H1 (cell line): ENCODE measurements around the gene VWF. TPM values are rescaled to one million over a fixed set of nuclear protein-coding genes. Genes with fewer than 3 reads are reported as not detected.

ENCODE experiments used
- CTCF ChIA-PET: fragments of 300-600 bp; sonication (Branson Sonifier 250); formaldehyde crosslinking; loops from one replicate; lab custom pipeline; 2021; ENCODE audit not compliant: partially characterized antibody; lab: Charles Lee
- POLR2A ChIA-PET: fragments of 300-600 bp; sonication (Branson Sonifier 250); formaldehyde crosslinking; loops from one replicate; lab custom pipeline; 2021; ENCODE audit warnings: inconsistent platforms; ENCODE audit not compliant: partially characterized antibody; lab: Charles Lee
- DNase-seq, 2 experiments: peaks; one replicate each; pipeline versions ENCODE4 v3.0.0 to v3.0.0-alpha.2; 2010 to 2022; ENCODE audit warnings: low spot score in 2 of 2, low read depth in 1 of 2, mixed read lengths in 1 of 2
- FAIRE-seq: peaks from 2 replicates; lab custom pipeline; 2011; peaks lifted over from hg19 to GRCh38; lab: Jason Lieb, UNC
- H2AFZ ChIP-seq: 2 replicates; pipeline ENCODE4 v1.8.1; 2012; ENCODE audit warnings: low read length, inconsistent platforms
- H2AK5ac ChIP-seq: 2 replicates; pipeline ENCODE4 v1.6.1; 2013; ENCODE audit warnings: low read depth, low read length
- H2BK120ac ChIP-seq: replicated peaks from 2 replicates; pipeline ENCODE3; 2013; ENCODE audit warnings: low read depth, low read length, inconsistent platforms
- H2BK12ac ChIP-seq: 2 replicates; pipeline ENCODE4 v1.6.1; 2013; ENCODE audit warnings: low read depth, low read length
- H2BK15ac ChIP-seq: 2 replicates; pipeline ENCODE4 v1.6.1; 2013; ENCODE audit warnings: low read length
- H2BK20ac ChIP-seq: 2 replicates; pipeline ENCODE4 v1.6.1; 2013; ENCODE audit warnings: low read length
- H2BK5ac ChIP-seq: 2 replicates; pipeline ENCODE4 v1.6.1; 2013; ENCODE audit warnings: low read depth, low read length
- H3K14ac ChIP-seq: 2 replicates; pipeline ENCODE4 v1.6.1; 2013; ENCODE audit warnings: inconsistent platforms; ENCODE audit not compliant: insufficient read length
- H3K18ac ChIP-seq: 2 replicates; pipeline ENCODE4 v1.6.1; 2013; ENCODE audit warnings: low read length; ENCODE audit errors: extremely low read depth
- H3K23ac ChIP-seq: 2 replicates; pipeline ENCODE4 v1.6.1; 2013; ENCODE audit warnings: inconsistent platforms; ENCODE audit not compliant: insufficient read length
- H3K23me2 ChIP-seq: 2 replicates; pipeline ENCODE4 v1.6.1; 2013; ENCODE audit warnings: low read depth, low read length
- H3K27ac ChIP-seq: 2 replicates; pipeline ENCODE4 v1.6.1; 2011; ENCODE audit warnings: low read depth, low read length, inconsistent platforms
- H3K27me3 ChIP-seq, 4 experiments: replicated peaks in 1 of 4; 1 replicate in 1 of 4; 2 replicates in 3 of 4; pipeline versions ENCODE4 v1.6.1 to v1.8.1; 2011 to 2013; ENCODE audit warnings: low read length in 3 of 4, mild to moderate bottlenecking in 3 of 4, inconsistent platforms in 2 of 4, mixed read lengths in 2 of 4, moderate library complexity in 1 of 4; ENCODE audit not compliant: control insufficient read depth in 3 of 4, insufficient read depth in 3 of 4; ENCODE audit errors: extremely low read depth in 1 of 4
- H3K36me3 ChIP-seq, 4 experiments: 2 replicates each; pipeline versions ENCODE4 v1.6.1 to v1.8.1; 2011 to 2013; ENCODE audit warnings: mild to moderate bottlenecking in 4 of 4, low read length in 3 of 4, moderate library complexity in 2 of 4, control low read depth in 1 of 4, inconsistent platforms in 1 of 4; ENCODE audit not compliant: insufficient read depth in 4 of 4, control insufficient read depth in 2 of 4
- H3K4ac ChIP-seq: replicated peaks from 2 replicates; pipeline ENCODE3; 2013; ENCODE audit warnings: low read length, low read depth, mixed read lengths, inconsistent platforms; ENCODE audit not compliant: insufficient read length
- H3K4me1 ChIP-seq, 4 experiments: replicated peaks in 1 of 4; 1 replicate in 1 of 4; 2 replicates in 3 of 4; pipeline versions ENCODE4 v1.6.1 to v1.8.1; 2011 to 2013; ENCODE audit warnings: low read length in 3 of 4, inconsistent platforms in 2 of 4, mixed read lengths in 1 of 4; ENCODE audit not compliant: insufficient read depth in 4 of 4, control insufficient read depth in 3 of 4
- H3K4me2 ChIP-seq, 2 experiments: 2 replicates each; pipeline versions ENCODE4 v1.6.1 to v1.8.1; 2011 to 2013; ENCODE audit warnings: low read depth in 2 of 2, low read length in 2 of 2, control low read depth in 1 of 2, inconsistent platforms in 1 of 2, mild to moderate bottlenecking in 1 of 2; ENCODE audit not compliant: insufficient read depth in 1 of 2
- H3K4me3 ChIP-seq, 4 experiments: fragments of 200-600, 300-600 bp in 1 of 4; sonication (generic), shearing (Covaris generic), sonication (Bioruptor Twin) in 1 of 4; 2 replicates each; pipeline versions ENCODE4 v1.5.1 to v1.8.1; 2011 to 2016; ENCODE audit warnings: low read length in 4 of 4, low read depth in 3 of 4, control low read depth in 2 of 4, inconsistent platforms in 2 of 4, mild to moderate bottlenecking in 2 of 4, mixed read lengths in 1 of 4, moderate library complexity in 1 of 4; ENCODE audit not compliant: insufficient read depth in 2 of 4; ENCODE audit errors: extremely low read depth in 1 of 4
- H3K56ac ChIP-seq: replicated peaks from 2 replicates; pipeline ENCODE3; 2013; ENCODE audit warnings: low read depth, mild to moderate bottlenecking, mixed read lengths, low read length, inconsistent platforms; ENCODE audit not compliant: insufficient read length
- H3K79me1 ChIP-seq: 2 replicates; pipeline ENCODE4 v1.6.1; 2013; ENCODE audit warnings: low read depth, low read length, control low read depth
- H3K79me2 ChIP-seq, 2 experiments: 2 replicates each; pipeline versions ENCODE4 v1.6.1 to v1.8.1; 2012 to 2013; ENCODE audit warnings: low read length in 2 of 2, mild to moderate bottlenecking in 2 of 2, inconsistent platforms in 1 of 2; ENCODE audit not compliant: insufficient read depth in 2 of 2, control insufficient read depth in 1 of 2
- H3K9ac ChIP-seq, 4 experiments: replicated peaks in 1 of 4; 1 replicate in 1 of 4; 2 replicates in 3 of 4; pipeline versions ENCODE4 v1.6.1 to v1.8.1; 2011 to 2013; ENCODE audit warnings: low read depth in 3 of 4, low read length in 3 of 4, control low read depth in 2 of 4, mild to moderate bottlenecking in 2 of 4, moderate library complexity in 2 of 4, inconsistent platforms in 1 of 4; ENCODE audit errors: extremely low read depth in 1 of 4
- H3K9me3 ChIP-seq, 2 experiments: 2 replicates each; pipeline versions ENCODE4 v1.6.1 to v1.8.1; 2012 to 2013; ENCODE audit warnings: mild to moderate bottlenecking in 2 of 2, moderate library complexity in 2 of 2, control low read depth in 1 of 2, inconsistent platforms in 1 of 2, low read depth in 1 of 2, low read length in 1 of 2, mixed read lengths in 1 of 2; ENCODE audit not compliant: insufficient read depth in 2 of 2
- H4K20me1 ChIP-seq, 2 experiments: replicated peaks in 1 of 2; 2 replicates each; pipeline versions ENCODE3 to v1.8.1; 2011 to 2013; ENCODE audit warnings: inconsistent platforms in 2 of 2, low read length in 2 of 2, mild to moderate bottlenecking in 1 of 2; ENCODE audit not compliant: insufficient read depth in 2 of 2, control insufficient read depth in 1 of 2
- H4K5ac ChIP-seq: 2 replicates; pipeline ENCODE4 v1.6.1; 2013; ENCODE audit warnings: low read length, low read depth, mixed read lengths, inconsistent platforms; ENCODE audit not compliant: insufficient read length
- H4K8ac ChIP-seq: 2 replicates; pipeline ENCODE4 v1.8.0; 2013; ENCODE audit warnings: mild to moderate bottlenecking, moderate library complexity, low read length, inconsistent platforms; ENCODE audit not compliant: insufficient read depth; ENCODE audit errors: extremely low read depth
- H4K91ac ChIP-seq: replicated peaks from 2 replicates; pipeline ENCODE3; 2013; ENCODE audit warnings: low read length, mixed read lengths, inconsistent platforms; ENCODE audit not compliant: insufficient read length
- RBBP5 ChIP-seq: IDR thresholded peaks from 2 replicates; pipeline ENCODE4 v1.7.1; 2012; ENCODE audit warnings: low read depth, mild to moderate bottlenecking, inconsistent platforms, low read length, moderate library complexity, borderline replicate concordance
- RFX5 ChIP-seq: IDR thresholded peaks from 2 replicates; pipeline ENCODE4 v1.6.1; 2011; ENCODE audit warnings: low read depth, low read length, improper control_type of control experiment, borderline replicate concordance
- SUZ12 ChIP-seq: fragments of 200-600 bp; sonication (generic); IDR thresholded peaks from 2 replicates; pipeline ENCODE4 v1.6.1; 2012; ENCODE audit warnings: mild to moderate bottlenecking, inconsistent platforms, low read length, moderate library complexity, mixed read lengths
- WGBS, 2 experiments: shearing (Covaris generic) in 1 of 2; methylation state at CpG; one replicate each; pipeline versions ENCODE4 v1.1.6 to v1.1.7; 2013 to 2015; ENCODE audit warnings: low lambda C conversion rate in 2 of 2, mixed read lengths in 2 of 2, inconsistent platforms in 1 of 2, low coverage in 1 of 2, missing lambda C conversion rate in 1 of 2; ENCODE audit not compliant: insufficient replicate concordance in 2 of 2, insufficient coverage in 1 of 2, insufficient read length in 1 of 2; ENCODE audit errors: extremely low coverage in 1 of 2, missing lambda C conversion rate in 1 of 2; 5-methylcytosine and 5-hydroxymethylcytosine counted together
- polyA plus RNA-seq, 7 experiments: library from polyadenylated mRNA; depleted of rRNA in 3 of 7; stranded (reverse) in 5 of 7; unstranded in 2 of 7; fragments of >200 nt in 5 of 7; fragments of 200-250 nt in 2 of 7; gene quantifications; 1 replicate in 5 of 7; 2 replicates in 1 of 7; 4 replicates in 1 of 7; pipeline versions ENCODE4 v1.2.1 to v1.2.3, GENCODE V29; 2011 to 2013; ENCODE audit warnings: missing spikeins in 2 of 7, mixed read lengths in 2 of 7
- total RNA-seq: library from RNA; stranded (reverse); fragmentation: NEBNext Ultra II Directional; extraction: Animal tissue kit (Norgen Biotek cat#: 25700); gene quantifications from 2 replicates; pipeline ENCODE4 v1.2.1, GENCODE V29; 2021
- TF ChIP-seq, protein P1 (sequence below): IDR thresholded peaks from 2 replicates; pipeline ENCODE4 v1.6.1; 2011; ENCODE audit warnings: low read length, improper control_type of control experiment
- TF ChIP-seq, protein P2 (sequence below): IDR thresholded peaks from 2 replicates; pipeline ENCODE4 v1.6.1; 2012; ENCODE audit warnings: inconsistent platforms

VWF gene
- total and polyA plus RNA-seq, 2 of the 8 experiments (the other 6 are each of a cell fraction or from before 2014, with no cell fraction given): 0.39 to 0.60 TPM

DNA sequence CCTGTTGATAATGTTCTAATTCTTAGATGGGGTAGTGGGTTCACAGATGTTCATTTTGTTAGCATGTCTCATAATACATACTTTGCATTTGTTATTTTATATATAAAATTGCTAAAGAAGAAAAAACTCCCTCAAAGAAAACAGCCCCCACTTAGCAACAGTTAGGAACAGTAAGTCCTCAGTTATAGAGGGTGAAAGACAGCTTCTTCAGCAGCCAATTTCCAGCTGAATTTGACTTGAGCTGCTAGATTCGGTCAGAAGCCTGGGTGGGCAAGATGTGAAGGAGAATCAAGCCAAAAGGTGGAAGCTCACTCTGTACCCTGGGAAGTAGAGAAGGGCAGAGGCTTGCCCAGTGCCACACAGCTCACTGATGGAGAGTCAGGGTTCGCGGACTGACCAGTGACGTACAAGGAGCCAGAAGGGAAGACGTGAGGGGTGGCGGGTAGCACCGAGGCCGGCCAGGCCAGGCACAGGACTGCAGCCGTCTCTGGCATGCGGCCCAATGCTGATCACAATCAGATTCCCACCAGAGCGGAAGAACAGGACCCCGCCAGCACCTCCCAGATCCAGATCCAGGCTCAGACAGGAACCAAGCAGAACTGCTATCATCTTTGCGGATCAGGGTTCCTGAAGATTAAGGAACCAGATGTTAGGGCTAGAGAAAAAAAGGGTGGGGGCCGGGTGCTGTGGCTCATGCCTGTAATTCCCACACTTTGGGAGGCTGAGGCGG, 30.4 kb upstream of the VWF start:
- no peak overlapping the region for H3K4ac ChIP-seq
- no peak overlapping the region for H2AFZ ChIP-seq
- H3K9ac ChIP-seq: no peak overlapping the region
- H3K36me3 ChIP-seq: no peaks in the 10 kb centered on the region
- H2BK120ac ChIP-seq: no peak overlapping the region
- H3K27ac ChIP-seq: no peak overlapping the region
- H3K4me3 ChIP-seq: no peak overlapping the region
- no peak overlapping the region for H4K91ac ChIP-seq
- H3K4me2 ChIP-seq: no peak overlapping the region
- H2BK12ac ChIP-seq: no peak overlapping the region
- H3K18ac ChIP-seq: no peak overlapping the region
- H4K5ac ChIP-seq: no peak overlapping the region
- H3K14ac ChIP-seq: no peak overlapping the region
- H3K4me1 ChIP-seq: no peaks in the 10 kb centered on the region
- no peak overlapping the region for H3K23ac ChIP-seq
- no peak overlapping the region for H2AK5ac ChIP-seq
- no peak for TF ChIP-seq SUZ12
- TF ChIP-seq, protein P1, sequence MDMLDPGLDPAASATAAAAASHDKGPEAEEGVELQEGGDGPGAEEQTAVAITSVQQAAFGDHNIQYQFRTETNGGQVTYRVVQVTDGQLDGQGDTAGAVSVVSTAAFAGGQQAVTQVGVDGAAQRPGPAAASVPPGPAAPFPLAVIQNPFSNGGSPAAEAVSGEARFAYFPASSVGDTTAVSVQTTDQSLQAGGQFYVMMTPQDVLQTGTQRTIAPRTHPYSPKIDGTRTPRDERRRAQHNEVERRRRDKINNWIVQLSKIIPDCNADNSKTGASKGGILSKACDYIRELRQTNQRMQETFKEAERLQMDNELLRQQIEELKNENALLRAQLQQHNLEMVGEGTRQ: no peak
- TF ChIP-seq, protein P2, sequence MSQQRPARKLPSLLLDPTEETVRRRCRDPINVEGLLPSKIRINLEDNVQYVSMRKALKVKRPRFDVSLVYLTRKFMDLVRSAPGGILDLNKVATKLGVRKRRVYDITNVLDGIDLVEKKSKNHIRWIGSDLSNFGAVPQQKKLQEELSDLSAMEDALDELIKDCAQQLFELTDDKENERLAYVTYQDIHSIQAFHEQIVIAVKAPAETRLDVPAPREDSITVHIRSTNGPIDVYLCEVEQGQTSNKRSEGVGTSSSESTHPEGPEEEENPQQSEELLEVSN: no peak
- no peak for TF ChIP-seq RFX5
- TF ChIP-seq RBBP5: no peak
- H2BK15ac ChIP-seq: no peak overlapping the region
- 91% methylated on average over 15 of the region's 15 CpGs; no CpG with 5 or more reads in 1 of the 2 experiments for WGBS, 2 experiments
- H4K8ac ChIP-seq: no peak overlapping the region
- H3K27me3 ChIP-seq: no peaks in the 10 kb centered on the region
- no peak overlapping the region for H3K56ac ChIP-seq
- H2BK5ac ChIP-seq: no peak overlapping the region
- ChIA-PET POLR2A (interaction anchor here (1.2 to 1.5 kb wide), 2 partner anchors 9 to 13 kb away, joined by 3 read pairs; no protein-coding TSS in a partner anchor), CTCF (interaction anchor here (0.7 to 1.5 kb wide), 4 partner anchors 10 to 100 kb away, joined by 3 to 4 read pairs (median 3); no protein-coding TSS in a partner anchor)
- H3K79me2 ChIP-seq: no peaks in the 10 kb centered on the region
- DNase-seq (no peak), FAIRE-seq (no peak)
- no peaks in the 10 kb centered on the region for H4K20me1 ChIP-seq
- no peak overlapping the region for H2BK20ac ChIP-seq
- H3K23me2 ChIP-seq: no peaks in the 10 kb centered on the region
- H3K9me3 ChIP-seq: no peaks in the 10 kb centered on the region; a peak in 1 of 4 replicates
- no peaks in the 10 kb centered on the region for H3K79me1 ChIP-seq
